ENCODE results near the gene AKAP12.

AKAP12 gene

DNA sequence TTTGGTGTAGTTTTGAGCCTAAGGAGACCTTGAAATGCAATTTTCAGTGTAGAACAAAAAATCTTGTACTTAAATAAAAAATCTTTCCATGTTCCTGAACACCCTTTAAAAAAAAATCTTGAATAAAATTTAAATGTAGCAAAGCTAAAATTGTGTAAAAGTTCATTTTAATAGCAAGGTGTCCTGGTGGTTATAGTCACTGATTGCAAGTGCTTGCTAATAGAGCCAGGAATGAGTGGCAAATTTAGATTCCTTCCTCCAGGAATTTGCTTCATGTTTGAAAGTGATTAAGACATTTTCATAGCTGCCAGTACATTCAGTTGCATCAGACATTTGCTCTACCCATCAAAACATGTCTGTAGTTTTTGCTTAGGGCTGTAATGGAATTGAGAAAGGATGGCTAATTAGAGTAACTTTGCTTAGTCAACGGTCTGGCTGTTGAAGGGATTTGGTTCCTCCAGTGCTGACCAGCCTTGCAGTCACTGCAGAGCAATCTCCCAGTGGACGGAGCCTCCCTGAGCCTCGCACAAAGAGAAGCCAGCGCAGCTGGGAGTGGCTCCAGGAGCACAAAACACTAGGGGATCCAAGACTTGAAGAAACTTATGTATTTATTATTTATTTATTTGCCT lies 36.5 kb downstream of the AKAP12 start:
- Histone ChIP-seq H3K4me3 (no peak overlapping the region), H3K9me3 (ENCODE audit: low read depth, low read length) (no peaks in the 10 kb centered on the region), H3K36me3 (ENCODE audit: insufficient read depth, low read length) (no peaks in the 10 kb centered on the region), H3K9ac (ENCODE audit: insufficient read length) (no peak overlapping the region), H3K27ac (0 out of 2 replicates have a peak overlapping the region, but pooled peaks have one; percentile 6)
- DNase-seq (ENCODE audit: low read depth, low spot score) = no peak
- TF ChIP-seq FOXP2 (optimal IDR thresholded peaks at IDR 0.05; ENCODE audit: control extremely low read depth, extremely low read length, insufficient read depth) (no peak), EZH2 (IDR thresholded peaks at IDR 0.05) (no peak), POLR2AphosphoS5 (IDR thresholded peaks at IDR 0.05; ENCODE audit: borderline replicate concordance, low read depth, low read length) (no peak)

DNA sequence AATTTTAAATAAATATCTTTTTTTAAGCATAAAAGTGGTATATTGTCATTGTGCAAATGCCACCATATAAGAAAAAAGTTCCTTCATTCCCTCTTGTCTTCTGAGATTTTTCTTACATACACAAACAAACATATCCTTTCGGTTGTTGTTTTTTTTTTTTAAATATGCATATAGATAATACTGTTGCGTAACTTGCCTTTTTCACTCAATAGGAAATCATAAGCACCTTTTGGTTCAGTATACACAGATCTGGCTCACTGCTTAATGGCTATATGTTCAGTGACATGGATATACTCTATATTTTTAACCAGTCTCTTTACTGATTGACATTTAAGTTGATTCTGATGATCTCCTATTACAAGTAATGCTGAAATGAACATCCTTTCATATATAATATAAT lies 40.1 kb downstream of the AKAP12 start:
- no peaks in the 10 kb centered on the region for H3K36me3 ChIP-seq (ENCODE audit: insufficient read depth, low read length)
- H3K9ac ChIP-seq (ENCODE audit: insufficient read length) = no peak overlapping the region
- H3K27ac ChIP-seq = no peak overlapping the region
- no peak for DNase-seq (ENCODE audit: low read depth, low spot score)
- no peaks in the 10 kb centered on the region for H3K9me3 ChIP-seq (ENCODE audit: low read depth, low read length)
- TF ChIP-seq POLR2AphosphoS5 (IDR thresholded peaks at IDR 0.05; ENCODE audit: borderline replicate concordance, low read depth, low read length) (no peak), FOXP2 (optimal IDR thresholded peaks at IDR 0.05; ENCODE audit: control extremely low read depth, extremely low read length, insufficient read depth) (no peak), EZH2 (IDR thresholded peaks at IDR 0.05) (no peak)
- H3K4me3 ChIP-seq = no peak overlapping the region

DNA sequence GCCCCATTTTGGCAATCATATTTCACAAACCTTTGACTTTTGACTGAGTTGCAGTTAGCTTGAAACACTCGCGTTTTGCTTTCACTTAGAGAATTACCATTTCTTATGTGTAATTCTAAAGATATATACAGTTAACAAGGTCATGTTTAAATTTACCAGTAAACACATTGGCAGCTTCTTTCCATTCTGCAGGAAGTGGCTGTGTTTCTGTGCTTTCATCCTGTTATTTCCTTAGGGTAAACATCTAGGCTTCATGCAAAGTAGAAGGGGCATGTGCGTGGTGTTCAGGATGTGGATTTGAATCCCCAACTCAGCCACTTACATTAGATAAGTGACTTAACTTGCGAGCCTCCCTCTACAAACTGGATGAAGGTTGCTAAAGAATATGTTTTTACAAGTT lies 41.1 kb downstream of the AKAP12 start:
- no peak overlapping the region for H3K27ac ChIP-seq
- H3K4me3 ChIP-seq = no peak overlapping the region
- no peaks in the 10 kb centered on the region for H3K9me3 ChIP-seq (ENCODE audit: low read depth, low read length)
- no peaks in the 10 kb centered on the region for H3K36me3 ChIP-seq (ENCODE audit: insufficient read depth, low read length)
- DNase-seq (ENCODE audit: low read depth, low spot score) = no peak
- no peak overlapping the region for H3K9ac ChIP-seq (ENCODE audit: insufficient read length)
- no peak for TF ChIP-seq FOXP2 (optimal IDR thresholded peaks at IDR 0.05; ENCODE audit: control extremely low read depth, extremely low read length, insufficient read depth)
- no peak for TF ChIP-seq EZH2 (IDR thresholded peaks at IDR 0.05)
- no peak for TF ChIP-seq POLR2AphosphoS5 (IDR thresholded peaks at IDR 0.05; ENCODE audit: borderline replicate concordance, low read depth, low read length)

- no peak overlapping the region for H3K9ac ChIP-seq (ENCODE audit: insufficient read length)
- no peak overlapping the region for H3K4me3 ChIP-seq
- no peaks in the 10 kb centered on the region for H3K36me3 ChIP-seq (ENCODE audit: insufficient read depth, low read length)
- H3K27ac ChIP-seq = no peak overlapping the region
- TF ChIP-seq POLR2AphosphoS5 (IDR thresholded peaks at IDR 0.05; ENCODE audit: borderline replicate concordance, low read depth, low read length) (no peak), FOXP2 (optimal IDR thresholded peaks at IDR 0.05; ENCODE audit: control extremely low read depth, extremely low read length, insufficient read depth) (no peak), EZH2 (IDR thresholded peaks at IDR 0.05) (no peak)
- H3K9me3 ChIP-seq (ENCODE audit: low read depth, low read length) = no peaks in the 10 kb centered on the region
- DNase-seq (ENCODE audit: low read depth, low spot score) = no peak
Observed at GRCh38 chr6:151284012-151284411, 44.2 kb downstream of the AKAP12 start.

GRCh38 chr6:151284548-151285017 lies 44.8 kb downstream of the AKAP12 start:
- no peak overlapping the region for H3K4me3 ChIP-seq

GRCh38 chr6:151285122-151285521 lies 45.4 kb downstream of the AKAP12 start:
- Histone ChIP-seq H3K36me3 (ENCODE audit: insufficient read depth, low read length) (no peaks in the 10 kb centered on the region), H3K27ac (no peak overlapping the region), H3K4me3 (no peak overlapping the region), H3K9me3 (ENCODE audit: low read depth, low read length) (no peaks in the 10 kb centered on the region), H3K9ac (ENCODE audit: insufficient read length) (no peak overlapping the region)
- DNase-seq (ENCODE audit: low read depth, low spot score) = no peak
- TF ChIP-seq POLR2AphosphoS5 (IDR thresholded peaks at IDR 0.05; ENCODE audit: borderline replicate concordance, low read depth, low read length) (no peak), EZH2 (IDR thresholded peaks at IDR 0.05) (no peak), FOXP2 (optimal IDR thresholded peaks at IDR 0.05; ENCODE audit: control extremely low read depth, extremely low read length, insufficient read depth) (no peak)

More at GRCh38 chr6:151284548-151285017, 44.8 kb downstream of the AKAP12 start:
- no peak overlapping the region for H3K9ac ChIP-seq (ENCODE audit: insufficient read length)
- TF ChIP-seq FOXP2 (optimal IDR thresholded peaks at IDR 0.05; ENCODE audit: control extremely low read depth, extremely low read length, insufficient read depth) (no peak), POLR2AphosphoS5 (IDR thresholded peaks at IDR 0.05; ENCODE audit: borderline replicate concordance, low read depth, low read length) (no peak), EZH2 (IDR thresholded peaks at IDR 0.05) (no peak)
- H3K36me3 ChIP-seq (ENCODE audit: insufficient read depth, low read length) = no peaks in the 10 kb centered on the region
- H3K9me3 ChIP-seq (ENCODE audit: low read depth, low read length) = no peaks in the 10 kb centered on the region
- no peak for DNase-seq (ENCODE audit: low read depth, low spot score)
- H3K27ac ChIP-seq = no peak overlapping the region

DNA sequence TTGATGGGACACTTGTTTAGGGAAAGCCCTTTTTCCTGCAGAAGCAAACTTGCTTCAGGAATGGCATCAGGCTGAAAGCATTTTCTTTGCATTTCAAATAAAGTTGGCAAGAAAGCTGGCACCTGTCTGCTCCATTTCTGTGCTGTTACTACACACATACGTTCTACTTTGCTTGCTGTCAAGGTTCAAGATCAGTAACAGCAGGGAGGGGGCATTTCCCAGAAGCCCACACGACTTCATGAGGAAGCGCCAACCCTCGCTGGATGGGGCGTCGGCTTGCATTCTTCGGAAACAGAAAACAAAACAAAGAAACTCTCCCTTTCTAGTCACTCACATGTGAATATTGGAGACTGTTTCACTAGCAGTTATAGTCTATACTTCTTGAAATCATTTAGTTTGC lies 46.4 kb downstream of the AKAP12 start:
- DNase-seq (ENCODE audit: low read depth, low spot score) = no peak
- Histone ChIP-seq H3K4me3 (no peak overlapping the region), H3K27ac (no peak overlapping the region), H3K9ac (ENCODE audit: insufficient read length) (no peak overlapping the region), H3K36me3 (ENCODE audit: insufficient read depth, low read length) (no peaks in the 10 kb centered on the region), H3K9me3 (ENCODE audit: low read depth, low read length) (no peaks in the 10 kb centered on the region)
- TF ChIP-seq FOXP2 (optimal IDR thresholded peaks at IDR 0.05; ENCODE audit: control extremely low read depth, extremely low read length, insufficient read depth) = no peak
- TF ChIP-seq POLR2AphosphoS5 (IDR thresholded peaks at IDR 0.05; ENCODE audit: borderline replicate concordance, low read depth, low read length) = no peak
- no peak for TF ChIP-seq EZH2 (IDR thresholded peaks at IDR 0.05)

- H3K27ac ChIP-seq = no peak overlapping the region
- H3K36me3 ChIP-seq (ENCODE audit: insufficient read depth, low read length) = no peaks in the 10 kb centered on the region
- H3K4me3 ChIP-seq = peak overlapping the region; percentile 33; the same call in 1 of the 2 replicates
- TF ChIP-seq POLR2AphosphoS5 (IDR thresholded peaks at IDR 0.05; ENCODE audit: borderline replicate concordance, low read depth, low read length) (no peak), FOXP2 (optimal IDR thresholded peaks at IDR 0.05; ENCODE audit: control extremely low read depth, extremely low read length, insufficient read depth) (no peak), EZH2 (IDR thresholded peaks at IDR 0.05) (no peak)
- DNase-seq (ENCODE audit: low read depth, low spot score) = no peak
- H3K9me3 ChIP-seq (ENCODE audit: low read depth, low read length) = no peaks in the 10 kb centered on the region
- no peak overlapping the region for H3K9ac ChIP-seq (ENCODE audit: insufficient read length)
Observed at GRCh38 chr6:151288712-151289398, 49.1 kb downstream of the AKAP12 start.

Measured in SK-N-MC (cell line).